K562 (cell line): Measurements from ENCODE around the gene STON1. TPM values are rescaled to one million over a fixed set of nuclear protein-coding genes. Genes with fewer than 3 reads are reported as not detected.

Experiments used
- polyA plus RNA-seq, 8 experiments: library from polyadenylated mRNA; depleted of rRNA in 4 of 8; stranded (reverse) in 5 of 8; unstranded in 3 of 8; fragments of >200 nt; fragmentation: Nextera tagmentation in 2 of 8; fragmentation: Illumina TruSeq in 1 of 8; extraction: Ambion mirVana in 2 of 8; extraction: Trizol in 1 of 8; gene quantifications; 2 replicates each; pipeline versions ENCODE4 v1.2.1 to v1.2.3, GENCODE V29; 2011 to 2014; ENCODE audit warnings: inconsistent platforms in 1 of 8, missing spikeins in 1 of 8
- small RNA-seq: library from RNA; depleted of rRNA; stranded (forward); fragments of <200 nt; gene quantifications from one replicate; pipeline ENCODE3, GENCODE V24; 2014
- total RNA-seq, 7 experiments: library from RNA; depleted of rRNA in 6 of 7; stranded (reverse); fragments of >200 nt in 6 of 7; fragmentation: Illumina TruSeq in 2 of 7; extraction: Trizol in 2 of 7; gene quantifications; 2 replicates each; pipeline versions ENCODE4 v1.2.1 to v1.2.3, GENCODE V29; 2011 to 2021; ENCODE audit warnings: low replicate concordance in 1 of 7

STON1 gene
- total and polyA plus RNA-seq, 9 of the 15 experiments (the other 6 are each of a cell fraction or from before 2014, with no cell fraction given) = 0.07 to 1.2 (median 0.55) TPM

Small RNA genes lying within 50 kb of the gene (small RNA-seq; reads per million reads assigned to genes)
- not detected for gene RNU6-282P
- gene TPT1P11 = not detected

Other genes starting within 250 kb of the STON1 start
- 24.4 and 25.7 TPM in 2 replicates for gene FOXN2, start 215.5 kb upstream of the STON1 start, total RNA-seq (2014; rRNA removed)
- gene FOXN2, start 215.5 kb upstream of the STON1 start, total RNA-seq (2014; rRNA removed; fragmentation: Illumina TruSeq; extraction: Trizol) = 36.1 and 41.0 TPM in 2 replicates
- gene FOXN2, start 215.5 kb upstream of the STON1 start, total RNA-seq (2015; rRNA removed; fragmentation: Illumina TruSeq; extraction: Trizol) = 26.4 and 31.1 TPM in 2 replicates
- 26.7 and 30.1 TPM in 2 replicates for gene FOXN2, start 215.5 kb upstream of the STON1 start, total RNA-seq (2021)
- gene FOXN2, start 215.5 kb upstream of the STON1 start, polyA plus RNA-seq (2011; rRNA removed) = 23.0 and 25.9 TPM in 2 replicates
- 19.6 and 24.2 TPM in 2 replicates for gene FOXN2, start 215.5 kb upstream of the STON1 start, polyA plus RNA-seq (2014; fragmentation: Illumina TruSeq; extraction: Trizol)
- 10 to 100 TPM; 12.4 to 22.8 TPM for gene FOXN2, start 215.5 kb upstream of the STON1 start, polyA plus RNA-seq (2014; fragmentation: Nextera tagmentation; extraction: Ambion mirVana)
- gene FOXN2, start 215.5 kb upstream of the STON1 start, polyA plus RNA-seq (2014; rRNA removed) = 10.5 and 11.4 TPM in 2 replicates
- 4.9 and 5.5 TPM in 2 replicates for gene PPP1R21, start 89.4 kb upstream of the STON1 start, total RNA-seq (2014; rRNA removed)
- 7.5 TPM in 2 replicates for gene PPP1R21, start 89.4 kb upstream of the STON1 start, total RNA-seq (2014; rRNA removed; fragmentation: Illumina TruSeq; extraction: Trizol)
- gene PPP1R21, start 89.4 kb upstream of the STON1 start, total RNA-seq (2015; rRNA removed; fragmentation: Illumina TruSeq; extraction: Trizol) = 7.2 and 8.0 TPM in 2 replicates
- gene PPP1R21, start 89.4 kb upstream of the STON1 start, total RNA-seq (2021) = 8.4 and 9.2 TPM in 2 replicates
- 12.0 and 18.0 TPM in 2 replicates for gene PPP1R21, start 89.4 kb upstream of the STON1 start, polyA plus RNA-seq (2011; rRNA removed)
- 9.5 and 11.5 TPM in 2 replicates for gene PPP1R21, start 89.4 kb upstream of the STON1 start, polyA plus RNA-seq (2014; fragmentation: Illumina TruSeq; extraction: Trizol)
- 1 to 10 TPM; 5.4 to 5.9 TPM for gene PPP1R21, start 89.4 kb upstream of the STON1 start, polyA plus RNA-seq (2014; fragmentation: Nextera tagmentation; extraction: Ambion mirVana)
- gene PPP1R21, start 89.4 kb upstream of the STON1 start, polyA plus RNA-seq (2014; rRNA removed) = 8.5 and 12.2 TPM in 2 replicates
- not detected in 2 replicates for gene GTF2A1L, start 87.7 kb downstream of the STON1 start, total RNA-seq (2014; rRNA removed)
- gene GTF2A1L, start 87.7 kb downstream of the STON1 start, total RNA-seq (2014; rRNA removed; fragmentation: Illumina TruSeq; extraction: Trizol) = not detected in 2 replicates
- 0.18 TPM in 1 of 2 replicates, not detected in the other for gene GTF2A1L, start 87.7 kb downstream of the STON1 start, total RNA-seq (2015; rRNA removed; fragmentation: Illumina TruSeq; extraction: Trizol)
- gene GTF2A1L, start 87.7 kb downstream of the STON1 start, total RNA-seq (2021) = not detected in 2 replicates
- gene GTF2A1L, start 87.7 kb downstream of the STON1 start, polyA plus RNA-seq (2011; rRNA removed) = not detected in 2 replicates
- not detected in 2 replicates for gene GTF2A1L, start 87.7 kb downstream of the STON1 start, polyA plus RNA-seq (2014; fragmentation: Illumina TruSeq; extraction: Trizol)
- under 1 TPM; 0.06 to 0.35 TPM for gene GTF2A1L, start 87.7 kb downstream of the STON1 start, polyA plus RNA-seq (2014; fragmentation: Nextera tagmentation; extraction: Ambion mirVana)
- gene GTF2A1L, start 87.7 kb downstream of the STON1 start, polyA plus RNA-seq (2014; rRNA removed) = 0.05 TPM in 1 of 2 replicates, not detected in the other
- not detected in 2 replicates for gene LHCGR, start 225.6 kb downstream of the STON1 start, total RNA-seq (2014; rRNA removed)
- gene LHCGR, start 225.6 kb downstream of the STON1 start, total RNA-seq (2014; rRNA removed; fragmentation: Illumina TruSeq; extraction: Trizol) = not detected in 2 replicates
- not detected in 2 replicates for gene LHCGR, start 225.6 kb downstream of the STON1 start, total RNA-seq (2015; rRNA removed; fragmentation: Illumina TruSeq; extraction: Trizol)
- not detected in 2 replicates for gene LHCGR, start 225.6 kb downstream of the STON1 start, total RNA-seq (2021)
- gene LHCGR, start 225.6 kb downstream of the STON1 start, polyA plus RNA-seq (2011; rRNA removed) = not detected in 2 replicates
- not detected in 2 replicates for gene LHCGR, start 225.6 kb downstream of the STON1 start, polyA plus RNA-seq (2014; fragmentation: Illumina TruSeq; extraction: Trizol)
- gene LHCGR, start 225.6 kb downstream of the STON1 start, polyA plus RNA-seq (2014; fragmentation: Nextera tagmentation; extraction: Ambion mirVana) = not detected
- not detected in 2 replicates for gene LHCGR, start 225.6 kb downstream of the STON1 start, polyA plus RNA-seq (2014; rRNA removed)